GM12892 (cell line): ENCODE measurements around the gene PTPRN2.

ENCODE experiments used
- DNase-seq: peaks from one replicate; pipeline ENCODE4 v3.0.0; 2011; ENCODE audit not compliant: insufficient read length
- FAIRE-seq: peaks from 2 replicates; lab custom pipeline; 2011; peaks lifted over from hg19 to GRCh38; lab: Jason Lieb, UNC
- POLR2A ChIP-seq: IDR thresholded peaks from 2 replicates; pipeline ENCODE4 v1.6.1; 2011; ENCODE audit warnings: low read depth, low read length, control low read depth
- POLR2AphosphoS5 ChIP-seq: IDR thresholded peaks from 2 replicates; pipeline ENCODE4 v1.6.1; 2011; ENCODE audit warnings: low read depth, low read length, control low read depth
- TAF1 ChIP-seq: IDR thresholded peaks from 2 replicates; pipeline ENCODE4 v1.6.1; 2011; ENCODE audit warnings: low read depth, mild to moderate bottlenecking, control low read depth, low read length, borderline replicate concordance

The PTPRN2 gene

DNA sequence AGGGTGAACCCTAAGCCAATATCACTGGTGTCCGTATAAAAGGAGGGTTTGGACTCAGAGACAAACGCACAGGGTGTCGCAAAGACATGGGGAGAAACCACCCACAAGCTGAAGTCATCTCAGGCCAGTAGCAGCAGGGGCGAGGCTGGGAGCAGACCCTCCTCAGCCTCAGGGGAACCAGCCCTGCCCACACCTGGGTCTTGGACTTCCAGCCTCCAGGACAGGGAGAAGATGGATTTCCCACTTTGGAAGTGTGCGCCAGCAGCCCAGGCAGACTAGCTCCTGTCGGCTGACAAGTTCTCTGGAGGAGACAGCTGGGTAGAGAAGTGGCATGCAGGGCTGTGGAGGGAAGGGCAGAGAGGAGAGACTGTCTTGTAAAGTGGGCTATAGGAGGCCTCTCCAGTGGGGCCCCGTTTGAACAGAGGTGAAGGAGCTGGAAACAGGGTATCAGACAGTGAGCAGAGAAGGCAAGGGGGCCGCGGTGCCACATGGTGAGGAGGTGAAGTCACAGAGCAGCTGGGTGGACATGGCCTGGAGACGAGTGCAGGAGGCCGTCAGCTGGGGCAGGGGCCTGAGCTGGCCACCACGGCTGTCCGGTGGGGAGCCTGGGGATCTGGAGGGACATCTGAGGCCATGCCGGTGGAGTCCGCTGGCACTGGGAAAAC is 475.6 kb downstream of the PTPRN2 start:
- FAIRE-seq (no peak), DNase-seq (no peak)
- TF ChIP-seq TAF1 (no peak), POLR2AphosphoS5 (no peak), POLR2A (no peak)

- DNase-seq (no peak), FAIRE-seq (no peak)
- no peak for TF ChIP-seq POLR2A
- TF ChIP-seq TAF1 = no peak
- TF ChIP-seq POLR2AphosphoS5 = no peak
These were observed 476.4 kb downstream of the PTPRN2 start for GRCh38 chr7:158111049-158111751.

DNA sequence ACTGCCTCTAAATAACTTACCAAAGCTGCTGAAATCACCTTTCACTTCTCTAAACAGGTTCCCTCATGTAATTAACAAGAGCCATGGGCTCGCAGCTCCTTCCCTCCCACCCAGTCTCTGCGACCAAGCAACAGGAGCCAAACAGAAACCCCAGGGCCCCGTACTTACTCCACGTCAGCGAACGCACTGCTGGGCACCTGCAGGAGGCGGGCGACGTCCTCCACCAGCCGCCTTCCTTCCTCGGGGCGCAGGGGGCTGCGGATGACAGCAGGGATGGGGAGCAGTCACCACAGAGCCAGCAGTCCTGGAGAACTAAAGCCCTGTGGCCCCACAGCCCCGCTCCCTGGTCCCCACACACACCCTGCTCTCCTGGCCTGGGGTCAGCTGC is 477.0 kb downstream of the PTPRN2 start:
- FAIRE-seq (no peak), DNase-seq (no peak)
- TF ChIP-seq TAF1 (no peak), POLR2A (no peak), POLR2AphosphoS5 (no peak)

GRCh38 chr7:158110034-158110590 is 477.5 kb downstream of the PTPRN2 start:
- no peak for FAIRE-seq
- TF ChIP-seq POLR2AphosphoS5 = no peak
- no peak for TF ChIP-seq TAF1
- no peak for TF ChIP-seq POLR2A
- no peak for DNase-seq

DNA sequence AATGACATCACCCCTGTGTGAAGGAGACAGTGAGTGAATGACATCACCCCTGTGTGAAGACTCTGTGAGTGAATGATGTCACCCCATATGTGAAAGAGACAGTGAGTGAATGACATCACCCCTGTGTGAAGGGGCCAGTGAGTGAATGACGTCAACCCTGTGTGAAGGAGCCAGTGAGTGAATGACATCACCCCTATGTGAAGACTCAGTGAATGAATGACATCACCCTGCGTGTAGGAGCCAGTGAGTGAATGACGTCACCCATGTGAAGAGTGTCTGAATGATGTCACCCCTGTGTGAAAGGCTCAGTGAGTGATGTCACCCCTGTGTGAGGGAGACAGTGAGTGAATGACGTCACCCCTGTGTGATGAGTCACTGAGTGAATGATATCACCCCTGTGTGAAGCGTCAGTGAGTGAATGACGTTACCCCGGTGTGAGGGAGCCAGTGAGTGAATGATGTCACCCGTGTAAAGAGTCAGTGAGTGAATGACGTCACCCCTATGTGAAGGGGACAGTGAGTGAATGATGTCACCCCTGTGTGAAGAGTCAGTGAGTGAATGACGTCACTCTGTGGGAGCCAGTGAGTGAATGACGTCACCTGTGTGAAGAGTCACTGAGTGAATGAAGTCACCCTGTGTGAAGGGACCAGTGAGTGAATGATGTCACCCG is 478.1 kb downstream of the PTPRN2 start:
- no peak for FAIRE-seq
- TF ChIP-seq POLR2A (no peak), TAF1 (no peak), POLR2AphosphoS5 (no peak)
- DNase-seq = no peak

GRCh38 chr7:158108646-158109293 is 478.9 kb downstream of the PTPRN2 start:
- FAIRE-seq (no peak), DNase-seq (no peak)
- TF ChIP-seq POLR2AphosphoS5 (no peak), TAF1 (no peak), POLR2A (no peak)

GRCh38 chr7:158107806-158108205 is 479.8 kb downstream of the PTPRN2 start:
- FAIRE-seq (no peak), DNase-seq (no peak)
- TF ChIP-seq TAF1 = no peak
- TF ChIP-seq POLR2AphosphoS5 = no peak
- TF ChIP-seq POLR2A = no peak

DNA sequence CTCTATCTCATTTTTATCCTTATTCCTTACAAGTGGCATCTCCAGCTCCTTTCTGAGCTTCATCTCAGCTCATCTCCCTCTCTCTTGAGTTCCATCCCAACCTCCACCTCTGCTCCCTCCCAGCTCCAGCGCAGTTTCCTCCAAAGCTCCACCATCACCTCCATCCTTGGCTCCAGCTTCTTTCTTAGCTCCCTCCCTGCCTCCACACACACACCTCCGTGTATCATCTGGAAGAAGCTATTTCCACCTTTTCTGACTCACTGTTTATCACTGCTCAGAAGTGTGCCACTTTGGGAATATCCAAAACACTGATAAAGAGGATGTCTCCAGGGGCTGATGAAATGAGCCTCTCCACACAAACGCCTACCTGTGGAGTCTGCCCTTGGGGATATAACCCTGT is 481.4 kb downstream of the PTPRN2 start:
- FAIRE-seq = no peak
- TF ChIP-seq TAF1 (no peak), POLR2A (no peak), POLR2AphosphoS5 (no peak)
- no peak for DNase-seq

DNA sequence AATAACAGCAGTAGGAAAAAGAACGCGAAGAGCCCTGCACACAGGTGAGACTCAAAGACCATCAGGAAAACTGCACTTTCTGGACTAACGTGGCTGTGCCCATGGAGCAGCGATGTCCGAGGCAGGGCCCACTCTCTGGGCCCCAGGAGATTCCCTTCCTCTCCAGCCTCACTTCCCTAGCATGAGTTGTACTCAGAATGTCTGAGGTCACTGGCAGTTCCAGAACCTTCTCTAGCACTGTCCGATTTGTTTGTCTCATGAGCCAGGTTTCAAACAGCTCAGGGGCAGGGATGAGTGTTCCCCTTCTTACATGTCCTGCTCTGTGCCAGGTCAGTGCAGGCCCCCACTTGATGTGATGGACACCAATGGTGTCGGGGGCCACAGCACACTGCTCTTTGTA is 484.2 kb downstream of the PTPRN2 start:
- TF ChIP-seq POLR2AphosphoS5 = no peak
- TF ChIP-seq POLR2A = no peak
- DNase-seq (no peak), FAIRE-seq (no peak)

- DNase-seq (no peak), FAIRE-seq (no peak)
- TF ChIP-seq POLR2A (no peak), POLR2AphosphoS5 (no peak), TAF1 (no peak)
These were observed 484.7 kb downstream of the PTPRN2 start for GRCh38 chr7:158102897-158103296.

- DNase-seq (no peak), FAIRE-seq (no peak)
- TF ChIP-seq POLR2A (no peak), POLR2AphosphoS5 (no peak), TAF1 (no peak)
These were observed 485.7 kb downstream of the PTPRN2 start for GRCh38 chr7:158101821-158102450.
